ENCODE results near the gene LRP5. TPM values are rescaled to one million over a fixed set of nuclear protein-coding genes. Genes with fewer than 3 reads are reported as not detected.
"Not testable (repeated sequence)": the region's sequence is repeated elsewhere in the genome, so short reads cannot be mapped to it uniquely, and the experiment has no call there.

The LRP5 gene
- total RNA-seq, 1 donor from 2014 or later: 54.7 TPM

GRCh38 chr11:68442433-68442832 is 130.0 kb downstream of the LRP5 start:
- Histone ChIP-seq H3K4me1 (peaks cover 33% of the 10 kb centered on the region), H3K36me3 (peaks cover 65% of the 10 kb centered on the region), H3K4me3 (no peak overlapping the region), H3K27ac (replicated peaks) (no peak overlapping the region), H3K9me3 (replicated peaks) (no peaks in the 10 kb centered on the region), H3K27me3 (ENCODE audit: low read depth) (no peaks in the 10 kb centered on the region)
- intact Hi-C loops (cut with micrococcal nuclease): loop anchor here (10.0 kb wide), 1 partner anchor 188 kb away; no protein-coding TSS in a partner anchor
- TF ChIP-seq CTCF (IDR thresholded peaks at IDR 0.05; ENCODE audit: borderline replicate concordance): no peak
- no peak for DNase-seq

- peaks cover 23% of the 10 kb centered on the region for H3K4me1 ChIP-seq
- H3K27ac ChIP-seq (replicated peaks): no peak overlapping the region
- DNase-seq: no peak
- peaks cover 62% of the 10 kb centered on the region for H3K36me3 ChIP-seq
- H3K9me3 ChIP-seq (replicated peaks): no peaks in the 10 kb centered on the region
- H3K27me3 ChIP-seq (ENCODE audit: low read depth): no peaks in the 10 kb centered on the region
- intact Hi-C loops (cut with micrococcal nuclease): loop anchor here (10.0 kb wide), 1 partner anchor 190 kb away; no protein-coding TSS in a partner anchor
- no peak for TF ChIP-seq CTCF (IDR thresholded peaks at IDR 0.05; ENCODE audit: borderline replicate concordance)
- no peak overlapping the region for H3K4me3 ChIP-seq
Measured at GRCh38 chr11:68444566-68444965, 132.2 kb downstream of the LRP5 start.

- Histone ChIP-seq H3K4me1 (peaks cover 18% of the 10 kb centered on the region), H3K27me3 (ENCODE audit: low read depth) (no peaks in the 10 kb centered on the region), H3K27ac (replicated peaks) (no peak overlapping the region), H3K36me3 (peaks cover 59% of the 10 kb centered on the region), H3K9me3 (replicated peaks) (no peaks in the 10 kb centered on the region), H3K4me3 (no peak overlapping the region)
- intact Hi-C loops (cut with micrococcal nuclease): loop anchor here (10.0 kb wide), 1 partner anchor 191 kb away; no protein-coding TSS in a partner anchor
- DNase-seq: no peak
- TF ChIP-seq CTCF (IDR thresholded peaks at IDR 0.05; ENCODE audit: borderline replicate concordance): no peak
Measured at GRCh38 chr11:68445531-68446035, 133.2 kb downstream of the LRP5 start.

GRCh38 chr11:68446046-68446725 is 133.8 kb downstream of the LRP5 start:
- Histone ChIP-seq H3K4me3 (no peak overlapping the region), H3K4me1 (peaks cover 17% of the 10 kb centered on the region), H3K27me3 (ENCODE audit: low read depth) (no peaks in the 10 kb centered on the region), H3K9me3 (replicated peaks) (no peaks in the 10 kb centered on the region), H3K36me3 (peaks cover 52% of the 10 kb centered on the region), H3K27ac (replicated peaks) (no peak overlapping the region)
- intact Hi-C loops (cut with micrococcal nuclease): loop anchor here (10.0 kb wide), 1 partner anchor 191 kb away; no protein-coding TSS in a partner anchor
- DNase-seq: no peak
- no peak for TF ChIP-seq CTCF (IDR thresholded peaks at IDR 0.05; ENCODE audit: borderline replicate concordance)

- peaks cover 15% of the 10 kb centered on the region for H3K4me1 ChIP-seq
- H3K9me3 ChIP-seq (replicated peaks): no peaks in the 10 kb centered on the region
- peak; percentile 97 for TF ChIP-seq CTCF (IDR thresholded peaks at IDR 0.05; ENCODE audit: borderline replicate concordance)
- intact Hi-C loops (cut with micrococcal nuclease): loop anchor here (10.0 kb wide), 1 partner anchor 192 kb away; no protein-coding TSS in a partner anchor
- no peak overlapping the region for H3K4me3 ChIP-seq
- no peaks in the 10 kb centered on the region for H3K27me3 ChIP-seq (ENCODE audit: low read depth)
- DNase-seq: peak; percentile 78
- H3K36me3 ChIP-seq: peaks cover 42% of the 10 kb centered on the region
- H3K27ac ChIP-seq (replicated peaks): peak overlapping the region; percentile 20
Measured at GRCh38 chr11:68447015-68447801, 134.8 kb downstream of the LRP5 start.

- not testable (repeated sequence) for H3K27ac ChIP-seq (replicated peaks); H3K9me3 ChIP-seq (replicated peaks); H3K27me3 ChIP-seq (ENCODE audit: low read depth); H3K4me3 ChIP-seq; DNase-seq
- intact Hi-C loops (cut with micrococcal nuclease): loop anchor here (10.0 kb wide), 1 partner anchor 193 kb away; no protein-coding TSS in a partner anchor
- H3K36me3 ChIP-seq: peaks cover 35% of the 10 kb centered on the region
- H3K4me1 ChIP-seq: peaks cover 15% of the 10 kb centered on the region
Measured at GRCh38 chr11:68447914-68448313, 135.5 kb downstream of the LRP5 start.

Measured in left ventricle myocardium inferior (tissue), 1 donor.